ENCODE data around the gene SYT12. TPM values are rescaled to one million over a fixed set of nuclear protein-coding genes. Genes with fewer than 3 reads are reported as not detected.

Gene SYT12
- total RNA-seq, 2 donors from 2014 or later = 0.91 to 1.1 TPM

DNA sequence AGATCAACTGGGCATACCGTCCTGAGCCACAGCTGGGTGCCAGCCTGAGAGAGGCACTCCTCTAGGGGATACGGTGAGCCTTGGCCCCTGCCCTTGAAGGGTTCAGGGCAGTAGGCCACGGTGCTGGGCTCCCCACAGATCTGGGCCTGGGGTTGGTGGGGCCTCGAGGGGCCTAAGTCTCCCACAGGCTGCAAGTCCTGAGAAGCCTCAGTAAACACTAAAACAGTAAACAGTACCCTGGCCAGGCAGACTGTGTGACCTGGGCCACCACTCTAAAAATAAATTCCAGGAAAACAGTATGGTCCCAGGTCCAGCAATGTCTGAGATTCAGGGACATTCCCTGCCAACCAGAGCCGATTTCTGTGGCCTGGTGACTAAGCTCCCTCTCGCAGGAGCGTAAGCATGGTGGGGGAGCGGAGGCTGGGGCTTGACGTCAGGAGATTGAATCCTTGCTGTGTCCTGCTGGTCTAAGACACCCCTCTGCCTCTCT, 31.5 kb downstream of the SYT12 start:
- no peak overlapping the region for H3K9ac ChIP-seq (ENCODE audit: extremely low read depth, low read length, poor library complexity, severe bottlenecking)
- no peak for DNase-seq
- no peaks in the 10 kb centered on the region for H3K9me3 ChIP-seq (ENCODE audit: control insufficient read depth, low read length)
- peaks cover 15% of the 10 kb centered on the region for H3K4me1 Mint-ChIP-seq
- H3K27me3 Mint-ChIP-seq (ENCODE audit: insufficient read depth) = no peaks in the 10 kb centered on the region
- no peak overlapping the region for H3K27ac ChIP-seq (ENCODE audit: low read depth, low read length)
- no peaks in the 10 kb centered on the region for H3K36me3 ChIP-seq (ENCODE audit: control insufficient read depth, insufficient read depth, low read length)
- no peaks in the 10 kb centered on the region for H3K36me3 Mint-ChIP-seq (ENCODE audit: low read depth)
- H3K27me3 ChIP-seq (ENCODE audit: control insufficient read depth, insufficient read depth, low read length, poor library complexity, severe bottlenecking) = no peaks in the 10 kb centered on the region
- 79 to 80% methylated on average over 7 to 9 of the region's 9 CpGs for WGBS, 2 experiments (ENCODE audit: insufficient coverage in 1 of 2, insufficient read length in 1 of 2)
- no peak overlapping the region for H3K4me3 ChIP-seq (ENCODE audit: low read length)
- H3K27ac Mint-ChIP-seq = peak overlapping the region; percentile 41
- H3K9me3 Mint-ChIP-seq = no peaks in the 10 kb centered on the region
- TF ChIP-seq, protein P1, sequence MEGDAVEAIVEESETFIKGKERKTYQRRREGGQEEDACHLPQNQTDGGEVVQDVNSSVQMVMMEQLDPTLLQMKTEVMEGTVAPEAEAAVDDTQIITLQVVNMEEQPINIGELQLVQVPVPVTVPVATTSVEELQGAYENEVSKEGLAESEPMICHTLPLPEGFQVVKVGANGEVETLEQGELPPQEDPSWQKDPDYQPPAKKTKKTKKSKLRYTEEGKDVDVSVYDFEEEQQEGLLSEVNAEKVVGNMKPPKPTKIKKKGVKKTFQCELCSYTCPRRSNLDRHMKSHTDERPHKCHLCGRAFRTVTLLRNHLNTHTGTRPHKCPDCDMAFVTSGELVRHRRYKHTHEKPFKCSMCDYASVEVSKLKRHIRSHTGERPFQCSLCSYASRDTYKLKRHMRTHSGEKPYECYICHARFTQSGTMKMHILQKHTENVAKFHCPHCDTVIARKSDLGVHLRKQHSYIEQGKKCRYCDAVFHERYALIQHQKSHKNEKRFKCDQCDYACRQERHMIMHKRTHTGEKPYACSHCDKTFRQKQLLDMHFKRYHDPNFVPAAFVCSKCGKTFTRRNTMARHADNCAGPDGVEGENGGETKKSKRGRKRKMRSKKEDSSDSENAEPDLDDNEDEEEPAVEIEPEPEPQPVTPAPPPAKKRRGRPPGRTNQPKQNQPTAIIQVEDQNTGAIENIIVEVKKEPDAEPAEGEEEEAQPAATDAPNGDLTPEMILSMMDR (conservative IDR thresholded peaks at IDR 0.05) = no peak
- H3K4me3 Mint-ChIP-seq = no peak overlapping the region
- H3K4me1 ChIP-seq (ENCODE audit: control insufficient read depth, insufficient read depth, low read length) = peaks cover 19% of the 10 kb centered on the region

DNA sequence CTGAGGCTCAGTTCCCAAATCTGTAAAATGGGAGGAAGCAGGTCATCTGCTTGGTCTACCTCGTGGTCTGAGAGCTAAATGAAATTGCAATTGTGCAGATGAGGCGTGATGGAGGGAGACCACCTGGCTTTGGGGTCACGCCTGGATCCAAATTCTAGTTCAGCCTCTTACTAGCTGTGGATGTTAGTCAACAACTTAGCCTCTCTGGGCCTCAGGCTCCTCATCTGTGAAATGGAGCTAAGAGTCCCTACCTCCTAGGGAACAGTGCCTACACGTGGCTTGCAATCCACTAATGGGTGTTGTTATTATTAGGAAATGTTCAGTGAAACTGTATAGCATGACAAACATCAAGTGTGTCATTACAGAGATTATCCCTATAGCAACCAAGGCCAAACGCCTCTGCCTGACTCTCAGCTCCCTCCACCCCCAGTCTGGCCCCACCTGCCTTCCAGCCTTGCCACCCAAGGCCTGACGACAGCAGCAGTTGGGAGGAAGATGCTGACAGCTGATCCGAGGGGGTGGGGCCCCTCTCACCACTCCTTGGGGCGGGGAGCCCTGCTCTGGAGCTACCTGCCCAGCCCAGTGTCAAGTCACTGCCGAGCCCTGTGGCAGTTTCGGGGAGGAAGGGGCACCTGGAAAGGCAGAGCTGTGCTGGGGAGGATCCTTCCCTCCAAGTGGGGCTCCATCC, 32.0 kb downstream of the SYT12 start:
- Mint-ChIP-seq H3K36me3 (ENCODE audit: low read depth) (no peaks in the 10 kb centered on the region), H3K4me3 (peak overlapping the region; percentile 64), H3K4me1 (peaks cover 15% of the 10 kb centered on the region), H3K27me3 (ENCODE audit: insufficient read depth) (no peaks in the 10 kb centered on the region), H3K9me3 (no peaks in the 10 kb centered on the region), H3K27ac (no peak overlapping the region)
- no peaks in the 10 kb centered on the region for H3K9me3 ChIP-seq (ENCODE audit: control insufficient read depth, low read length)
- H3K9ac ChIP-seq (ENCODE audit: extremely low read depth, low read length, poor library complexity, severe bottlenecking) = peak overlapping the region; percentile 25
- no peaks in the 10 kb centered on the region for H3K36me3 ChIP-seq (ENCODE audit: control insufficient read depth, insufficient read depth, low read length)
- no peaks in the 10 kb centered on the region for H3K27me3 ChIP-seq (ENCODE audit: control insufficient read depth, insufficient read depth, low read length, poor library complexity, severe bottlenecking)
- H3K4me3 ChIP-seq (ENCODE audit: low read length) = no peak overlapping the region
- WGBS, 2 experiments (ENCODE audit: insufficient coverage in 1 of 2, insufficient read length in 1 of 2) = 81 to 86% methylated on average over 4 to 10 of the region's 10 CpGs
- TF ChIP-seq, protein P1 (conservative IDR thresholded peaks at IDR 0.05) = no peak
- no peak overlapping the region for H3K27ac ChIP-seq (ENCODE audit: low read depth, low read length)
- no peak for DNase-seq
- H3K4me1 ChIP-seq (ENCODE audit: control insufficient read depth, insufficient read depth, low read length) = peaks cover 19% of the 10 kb centered on the region

DNA sequence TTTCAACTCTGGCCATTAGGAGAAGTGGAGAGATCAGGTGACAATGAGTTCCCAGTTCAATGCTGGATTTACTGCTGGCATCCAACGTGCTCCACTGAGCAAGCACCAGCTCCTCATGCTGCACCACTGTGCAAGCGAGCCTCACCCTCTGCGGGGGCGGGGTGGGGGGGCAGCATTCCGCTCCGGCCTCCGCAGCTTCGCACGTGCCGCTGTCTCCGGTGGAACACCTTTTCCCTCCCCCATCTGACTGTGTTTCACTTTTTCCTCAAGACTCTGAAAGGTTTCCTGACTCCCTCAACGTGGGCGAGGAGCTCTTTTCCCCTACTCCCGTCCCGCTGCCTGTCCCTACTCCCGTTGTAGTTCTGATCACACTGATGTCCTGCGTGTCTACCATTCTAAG, 32.9 kb downstream of the SYT12 start:
- no peaks in the 10 kb centered on the region for H3K27me3 Mint-ChIP-seq (ENCODE audit: insufficient read depth)
- no peaks in the 10 kb centered on the region for H3K36me3 Mint-ChIP-seq (ENCODE audit: low read depth)
- Histone ChIP-seq H3K27me3 (ENCODE audit: control insufficient read depth, insufficient read depth, low read length, poor library complexity, severe bottlenecking) (no peaks in the 10 kb centered on the region), H3K36me3 (ENCODE audit: control insufficient read depth, insufficient read depth, low read length) (no peaks in the 10 kb centered on the region), H3K27ac (ENCODE audit: low read depth, low read length) (no peak overlapping the region), H3K4me3 (ENCODE audit: low read length) (peak overlapping the region; percentile 83), H3K4me1 (ENCODE audit: control insufficient read depth, insufficient read depth, low read length) (peaks cover 19% of the 10 kb centered on the region), H3K9me3 (ENCODE audit: control insufficient read depth, low read length) (no peaks in the 10 kb centered on the region), H3K9ac (ENCODE audit: extremely low read depth, low read length, poor library complexity, severe bottlenecking) (peak overlapping the region; percentile 51)
- no peaks in the 10 kb centered on the region for H3K9me3 Mint-ChIP-seq
- H3K27ac Mint-ChIP-seq = peak overlapping the region; percentile 16
- 57 to 67% methylated on average over 17 of the region's 17 CpGs for WGBS, 2 experiments (ENCODE audit: insufficient coverage in 1 of 2, insufficient read length in 1 of 2)
- no peak for DNase-seq
- H3K4me1 Mint-ChIP-seq = peaks cover 15% of the 10 kb centered on the region
- TF ChIP-seq, protein P1 (conservative IDR thresholded peaks at IDR 0.05) = no peak
- peak overlapping the region; percentile 64 for H3K4me3 Mint-ChIP-seq

Measured in endodermal cell (in vitro differentiated cells).